Hepatocyte (in vitro differentiated cells): Measurements from ENCODE around the gene NRTN.

Experiments used
- EZH2phosphoT487 ChIP-seq: fragments of 200-600 bp; sonication (generic); IDR thresholded peaks from one replicate; pipeline ENCODE4 v1.6.1; 2018; ENCODE audit warnings: antibody characterized with exemption, mild to moderate bottlenecking, low read depth, moderate library complexity; ENCODE audit not compliant: unreplicated experiment, severe bottlenecking
- TF ChIP-seq, protein P1 (sequence below): fragments of 200-600 bp; sonication (generic); IDR thresholded peaks from 2 replicates; pipeline ENCODE4 v1.5.1; 2016; ENCODE audit warnings: antibody characterized with exemption, mild to moderate bottlenecking; ENCODE audit not compliant: poor library complexity

DNA sequence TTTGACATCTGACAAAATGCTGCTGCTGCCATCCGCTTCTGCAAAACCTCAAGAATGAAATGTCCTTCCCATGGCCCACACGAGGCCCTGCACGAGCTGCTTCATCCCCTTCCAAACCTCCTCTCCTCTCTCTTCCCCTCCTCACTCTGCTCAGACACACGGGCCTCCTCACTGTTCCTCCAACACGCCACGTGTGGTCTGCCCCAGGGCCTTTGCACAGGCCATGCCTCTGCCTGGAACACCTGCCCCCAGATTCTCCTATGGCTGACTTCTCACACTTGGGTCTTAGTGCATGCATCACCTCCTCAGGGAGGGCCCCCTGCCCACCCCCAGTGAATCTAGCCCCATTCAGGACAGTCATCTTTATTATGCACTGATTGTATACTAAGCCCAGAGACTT, 15.9 kb downstream of the NRTN start:
- TF ChIP-seq, protein P1, sequence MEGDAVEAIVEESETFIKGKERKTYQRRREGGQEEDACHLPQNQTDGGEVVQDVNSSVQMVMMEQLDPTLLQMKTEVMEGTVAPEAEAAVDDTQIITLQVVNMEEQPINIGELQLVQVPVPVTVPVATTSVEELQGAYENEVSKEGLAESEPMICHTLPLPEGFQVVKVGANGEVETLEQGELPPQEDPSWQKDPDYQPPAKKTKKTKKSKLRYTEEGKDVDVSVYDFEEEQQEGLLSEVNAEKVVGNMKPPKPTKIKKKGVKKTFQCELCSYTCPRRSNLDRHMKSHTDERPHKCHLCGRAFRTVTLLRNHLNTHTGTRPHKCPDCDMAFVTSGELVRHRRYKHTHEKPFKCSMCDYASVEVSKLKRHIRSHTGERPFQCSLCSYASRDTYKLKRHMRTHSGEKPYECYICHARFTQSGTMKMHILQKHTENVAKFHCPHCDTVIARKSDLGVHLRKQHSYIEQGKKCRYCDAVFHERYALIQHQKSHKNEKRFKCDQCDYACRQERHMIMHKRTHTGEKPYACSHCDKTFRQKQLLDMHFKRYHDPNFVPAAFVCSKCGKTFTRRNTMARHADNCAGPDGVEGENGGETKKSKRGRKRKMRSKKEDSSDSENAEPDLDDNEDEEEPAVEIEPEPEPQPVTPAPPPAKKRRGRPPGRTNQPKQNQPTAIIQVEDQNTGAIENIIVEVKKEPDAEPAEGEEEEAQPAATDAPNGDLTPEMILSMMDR: no peak
- no peak for TF ChIP-seq EZH2phosphoT487
